Neuron (in vitro differentiated cells): ENCODE measurements around the gene TIMM13.
"Not testable (repeated sequence)": the region's sequence is repeated elsewhere in the genome, so short reads cannot be mapped to it uniquely, and the experiment has no call there.

Source experiments
- H2AFZ ChIP-seq: one replicate; pipeline ENCODE4 v1.6.1; 2013; ENCODE audit warnings: low read depth, mild to moderate bottlenecking, inconsistent platforms, low read length, moderate library complexity
- H3K27me3 ChIP-seq: one replicate; pipeline ENCODE4 v1.6.1; 2013; ENCODE audit warnings: low read length; ENCODE audit not compliant: insufficient read depth
- H3K36me3 ChIP-seq: one replicate; pipeline ENCODE4 v1.6.1; 2013; ENCODE audit warnings: low read length; ENCODE audit not compliant: insufficient read depth
- H3K4me1 ChIP-seq: one replicate; pipeline ENCODE4 v1.6.1; 2013; ENCODE audit warnings: low read length; ENCODE audit not compliant: insufficient read depth
- H3K4me3 ChIP-seq: 2 replicates; pipeline ENCODE4 v1.5.1; 2013; ENCODE audit warnings: mild to moderate bottlenecking, low read length, moderate library complexity
- H3K9me3 ChIP-seq: one replicate; pipeline ENCODE4 v1.6.1; 2013; ENCODE audit warnings: low read length

TIMM13 gene

GRCh38 chr19:2421581-2422306 is 5.6 kb downstream of the TIMM13 start:
- no peak overlapping the region for H2AFZ ChIP-seq

GRCh38 chr19:2420490-2420889 is 6.9 kb downstream of the TIMM13 start:
- Histone ChIP-seq H3K9me3 (no peaks in the 10 kb centered on the region), H3K4me1 (no peaks in the 10 kb centered on the region), H3K4me3 (no peak overlapping the region), H2AFZ (no peak overlapping the region), H3K27me3 (no peaks in the 10 kb centered on the region), H3K36me3 (peaks cover 10% of the 10 kb centered on the region)

More at GRCh38 chr19:2421581-2422306, 5.6 kb downstream of the TIMM13 start:
- Histone ChIP-seq H3K36me3 (peaks cover 4% of the 10 kb centered on the region), H3K9me3 (no peaks in the 10 kb centered on the region), H3K4me1 (peaks cover 9% of the 10 kb centered on the region), H3K4me3 (no peak overlapping the region), H3K27me3 (no peaks in the 10 kb centered on the region)

- H3K36me3 ChIP-seq: peaks cover 10% of the 10 kb centered on the region
- H3K27me3 ChIP-seq: no peaks in the 10 kb centered on the region
- no peak overlapping the region for H3K4me3 ChIP-seq
- H3K4me1 ChIP-seq: no peaks in the 10 kb centered on the region
- H3K9me3 ChIP-seq: no peaks in the 10 kb centered on the region
- no peak overlapping the region for H2AFZ ChIP-seq
Measured at GRCh38 chr19:2419754-2420153, 7.6 kb downstream of the TIMM13 start.

GRCh38 chr19:2417881-2418406 is 9.4 kb downstream of the TIMM13 start:
- peaks cover 7% of the 10 kb centered on the region for H3K36me3 ChIP-seq
- no peak overlapping the region for H3K4me3 ChIP-seq
- H3K4me1 ChIP-seq: no peaks in the 10 kb centered on the region
- H2AFZ ChIP-seq: no peak overlapping the region
- H3K27me3 ChIP-seq: no peaks in the 10 kb centered on the region
- H3K9me3 ChIP-seq: no peaks in the 10 kb centered on the region

- not testable (repeated sequence) for H3K4me3 ChIP-seq, H3K27me3 ChIP-seq, H3K36me3 ChIP-seq, H2AFZ ChIP-seq, H3K9me3 ChIP-seq, H3K4me1 ChIP-seq
Measured at GRCh38 chr19:2417436-2417835, 9.9 kb downstream of the TIMM13 start.

- H3K4me1 ChIP-seq: no peaks in the 10 kb centered on the region
- H3K9me3 ChIP-seq: no peaks in the 10 kb centered on the region
- H3K4me3 ChIP-seq: no peak overlapping the region
- H3K27me3 ChIP-seq: no peaks in the 10 kb centered on the region
- H3K36me3 ChIP-seq: peaks cover 7% of the 10 kb centered on the region
- H2AFZ ChIP-seq: no peak overlapping the region
Measured at GRCh38 chr19:2416321-2417097, 10.9 kb downstream of the TIMM13 start.

- Histone ChIP-seq H3K4me1 (no peaks in the 10 kb centered on the region), H3K27me3 (no peaks in the 10 kb centered on the region), H2AFZ (no peak overlapping the region), H3K36me3 (peaks cover 7% of the 10 kb centered on the region), H3K9me3 (no peaks in the 10 kb centered on the region), H3K4me3 (no peak overlapping the region)
Measured at GRCh38 chr19:2415973-2416319, 11.4 kb downstream of the TIMM13 start.

GRCh38 chr19:2415281-2415972 is 12.0 kb downstream of the TIMM13 start:
- H3K27me3 ChIP-seq: no peaks in the 10 kb centered on the region
- peaks cover 7% of the 10 kb centered on the region for H3K36me3 ChIP-seq
- no peaks in the 10 kb centered on the region for H3K4me1 ChIP-seq
- H2AFZ ChIP-seq: no peak overlapping the region
- no peak overlapping the region for H3K4me3 ChIP-seq
- no peaks in the 10 kb centered on the region for H3K9me3 ChIP-seq

GRCh38 chr19:2413629-2414028 is 13.8 kb downstream of the TIMM13 start:
- peaks cover 7% of the 10 kb centered on the region for H3K36me3 ChIP-seq
- no peaks in the 10 kb centered on the region for H3K4me1 ChIP-seq
- H3K27me3 ChIP-seq: no peaks in the 10 kb centered on the region
- no peak overlapping the region for H3K4me3 ChIP-seq
- H3K9me3 ChIP-seq: peaks cover 3% of the 10 kb centered on the region
- H2AFZ ChIP-seq: no peak overlapping the region

GRCh38 chr19:2413159-2413558 is 14.2 kb downstream of the TIMM13 start:
- no peak overlapping the region for H2AFZ ChIP-seq
- peaks cover 7% of the 10 kb centered on the region for H3K36me3 ChIP-seq

GRCh38 chr19:2412449-2412848 is 14.9 kb downstream of the TIMM13 start:
- H2AFZ ChIP-seq: no peak overlapping the region
- H3K27me3 ChIP-seq: no peaks in the 10 kb centered on the region
- H3K4me3 ChIP-seq: no peak overlapping the region
- no peaks in the 10 kb centered on the region for H3K4me1 ChIP-seq
- H3K36me3 ChIP-seq: peaks cover 7% of the 10 kb centered on the region
- H3K9me3 ChIP-seq: peaks cover 3% of the 10 kb centered on the region

More at GRCh38 chr19:2413159-2413558, 14.2 kb downstream of the TIMM13 start:
- Histone ChIP-seq H3K4me3 (no peak overlapping the region), H3K4me1 (no peaks in the 10 kb centered on the region), H3K27me3 (no peaks in the 10 kb centered on the region), H3K9me3 (peaks cover 3% of the 10 kb centered on the region)

GRCh38 chr19:2411709-2412108 is 15.7 kb downstream of the TIMM13 start:
- no peak overlapping the region for H2AFZ ChIP-seq
- H3K4me1 ChIP-seq: no peaks in the 10 kb centered on the region
- no peaks in the 10 kb centered on the region for H3K27me3 ChIP-seq
- H3K9me3 ChIP-seq: peaks cover 3% of the 10 kb centered on the region
- peaks cover 5% of the 10 kb centered on the region for H3K36me3 ChIP-seq
- H3K4me3 ChIP-seq: no peak overlapping the region

GRCh38 chr19:2410023-2410422 is 17.4 kb downstream of the TIMM13 start:
- peaks cover 3% of the 10 kb centered on the region for H3K9me3 ChIP-seq
- no peak overlapping the region for H2AFZ ChIP-seq
- H3K4me3 ChIP-seq: no peak overlapping the region
- no peaks in the 10 kb centered on the region for H3K27me3 ChIP-seq
- no peaks in the 10 kb centered on the region for H3K4me1 ChIP-seq
- no peaks in the 10 kb centered on the region for H3K36me3 ChIP-seq
